ENCODE data around the gene KRTAP5-9. TPM values are rescaled to one million over a fixed set of nuclear protein-coding genes. Genes with fewer than 3 reads are reported as not detected.
"Not testable (repeated sequence)": the region's sequence is repeated elsewhere in the genome, so short reads cannot be mapped to it uniquely, and the experiment has no call there.

Gene KRTAP5-9
- total RNA-seq, 1 experiment from 2014 or later = not detected

- no peak for DNase-seq
- Histone ChIP-seq H3K4me3 (no peak overlapping the region), H3K36me3 (no peaks in the 10 kb centered on the region), H3K9me3 (no peaks in the 10 kb centered on the region), H3K27me3 (no peaks in the 10 kb centered on the region)
Measured at GRCh38 chr11:71544525-71545214, 3.5 kb upstream of the KRTAP5-9 start.

GRCh38 chr11:71545405-71545966 lies 2.7 kb upstream of the KRTAP5-9 start:
- DNase-seq = no peak
- Histone ChIP-seq H3K36me3 (no peaks in the 10 kb centered on the region), H3K9me3 (no peaks in the 10 kb centered on the region), H3K27me3 (no peaks in the 10 kb centered on the region), H3K4me3 (no peak overlapping the region)

DNA sequence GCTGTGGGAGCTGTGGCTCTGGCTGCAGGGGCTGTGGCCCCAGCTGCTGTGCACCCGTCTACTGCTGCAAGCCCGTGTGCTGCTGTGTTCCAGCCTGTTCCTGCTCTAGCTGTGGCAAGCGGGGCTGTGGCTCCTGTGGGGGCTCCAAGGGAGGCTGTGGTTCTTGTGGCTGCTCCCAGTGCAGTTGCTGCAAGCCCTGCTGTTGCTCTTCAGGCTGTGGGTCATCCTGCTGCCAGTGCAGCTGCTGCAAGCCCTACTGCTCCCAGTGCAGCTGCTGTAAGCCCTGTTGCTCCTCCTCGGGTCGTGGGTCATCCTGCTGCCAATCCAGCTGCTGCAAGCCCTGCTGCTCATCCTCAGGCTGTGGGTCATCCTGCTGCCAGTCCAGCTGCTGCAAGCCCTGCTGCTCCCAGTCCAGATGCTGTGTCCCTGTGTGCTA lies 514 bp downstream of the KRTAP5-9 start:
- H3K27me3 ChIP-seq = no peaks in the 10 kb centered on the region
- no peak overlapping the region for H3K4me3 ChIP-seq
- no peak for DNase-seq
- H3K36me3 ChIP-seq = no peaks in the 10 kb centered on the region
- H3K9me3 ChIP-seq = no peaks in the 10 kb centered on the region

DNA sequence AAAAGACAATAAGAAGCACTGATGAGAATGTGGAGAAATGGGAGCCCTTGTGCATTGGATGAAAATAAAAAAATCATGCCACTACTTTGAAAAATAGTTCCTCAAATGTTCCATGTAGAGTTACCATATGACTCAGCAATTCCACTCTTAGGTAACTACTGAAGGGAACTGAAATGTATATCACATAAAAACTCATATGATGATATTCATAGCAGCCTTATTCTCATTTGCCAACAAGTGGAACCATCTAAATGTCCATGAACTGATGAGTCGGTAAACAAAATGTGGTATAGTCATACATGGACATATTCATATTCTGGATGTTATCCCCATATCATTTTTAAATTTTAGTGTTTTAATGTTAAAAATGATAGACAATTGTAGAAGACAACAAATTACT lies 3.5 kb downstream of the KRTAP5-9 start:
- H3K36me3 ChIP-seq = no peaks in the 10 kb centered on the region
- no peaks in the 10 kb centered on the region for H3K27me3 ChIP-seq
- DNase-seq = no peak
- no peaks in the 10 kb centered on the region for H3K9me3 ChIP-seq
- H3K4me3 ChIP-seq = no peak overlapping the region

GRCh38 chr11:71554996-71555395 lies 6.8 kb downstream of the KRTAP5-9 start:
- Histone ChIP-seq H3K36me3 (no peaks in the 10 kb centered on the region), H3K4me3 (no peak overlapping the region), H3K27me3 (no peaks in the 10 kb centered on the region), H3K9me3 (no peaks in the 10 kb centered on the region)
- no peak for DNase-seq

DNA sequence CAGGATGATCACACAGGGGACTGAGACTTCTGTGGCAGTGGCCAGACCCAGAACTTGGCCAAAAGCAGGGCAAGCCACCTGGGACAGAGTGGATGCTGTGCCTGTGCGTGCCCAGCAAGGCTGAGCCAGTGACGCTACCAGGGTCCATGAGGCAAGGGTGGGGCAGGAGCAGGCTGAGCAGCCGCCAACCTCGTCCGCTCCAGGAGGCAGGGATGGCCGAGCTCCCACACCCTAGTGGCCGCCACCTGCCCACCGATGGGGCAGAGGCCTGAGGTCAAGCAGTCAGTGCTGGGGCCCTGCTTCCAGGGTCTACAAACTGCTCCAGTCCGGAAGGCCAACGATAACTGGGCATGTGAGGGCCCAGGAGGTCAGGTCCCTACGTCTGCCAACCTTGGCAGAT lies 7.3 kb downstream of the KRTAP5-9 start:
- Histone ChIP-seq H3K27me3 (no peaks in the 10 kb centered on the region), H3K4me3 (no peak overlapping the region), H3K9me3 (no peaks in the 10 kb centered on the region), H3K36me3 (no peaks in the 10 kb centered on the region)
- no peak for DNase-seq

- Histone ChIP-seq H3K4me3 (no peak overlapping the region), H3K9me3 (no peaks in the 10 kb centered on the region), H3K36me3 (no peaks in the 10 kb centered on the region), H3K27me3 (no peaks in the 10 kb centered on the region)
- DNase-seq = no peak
Measured at GRCh38 chr11:71556018-71556417, 7.8 kb downstream of the KRTAP5-9 start.

DNA sequence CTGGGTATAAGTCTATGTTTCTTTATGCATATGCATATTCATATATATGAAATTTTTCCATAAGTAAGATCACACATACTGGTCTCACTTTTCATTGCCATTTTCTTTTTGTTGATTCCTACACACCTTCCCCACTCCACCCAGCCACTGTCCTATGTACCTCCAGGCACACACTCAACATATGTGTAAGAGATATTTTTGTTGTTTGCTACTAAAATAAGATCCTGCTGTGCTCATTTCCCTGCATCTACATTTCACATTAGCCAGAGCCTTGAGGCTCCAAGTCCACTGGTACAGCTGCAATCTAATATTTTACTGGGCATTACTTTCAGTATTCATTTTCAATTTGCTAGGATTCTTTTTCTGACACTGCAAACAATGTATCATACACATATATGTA lies 9.0 kb downstream of the KRTAP5-9 start:
- DNase-seq = no peak
- Histone ChIP-seq H3K4me3 (no peak overlapping the region), H3K36me3 (no peaks in the 10 kb centered on the region), H3K27me3 (no peaks in the 10 kb centered on the region), H3K9me3 (no peaks in the 10 kb centered on the region)

DNA sequence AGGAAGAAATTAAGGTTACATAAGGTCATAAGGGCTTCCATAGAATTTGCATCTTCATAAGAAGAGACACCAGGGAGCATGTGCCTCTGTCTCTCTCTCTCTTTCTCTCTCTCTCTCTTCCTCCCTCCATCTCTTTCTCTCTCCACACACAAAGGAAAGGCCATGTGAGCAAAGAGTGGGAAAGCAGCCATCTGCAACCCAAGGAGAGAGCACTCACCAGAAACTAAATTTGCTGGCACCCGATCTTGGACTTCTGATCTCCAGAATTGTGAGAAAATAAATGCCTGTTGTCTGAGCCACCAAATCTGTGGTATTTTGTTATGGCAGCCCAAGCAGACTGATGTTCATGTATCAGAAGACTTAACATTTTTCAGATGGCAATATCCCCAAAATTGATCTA lies 10.8 kb downstream of the KRTAP5-9 start:
- H3K36me3 ChIP-seq = no peaks in the 10 kb centered on the region
- DNase-seq = no peak
- H3K27me3 ChIP-seq = peaks cover 6% of the 10 kb centered on the region; the same call in 1 of the 2 replicates
- no peaks in the 10 kb centered on the region for H3K9me3 ChIP-seq
- no peak overlapping the region for H3K4me3 ChIP-seq

DNA sequence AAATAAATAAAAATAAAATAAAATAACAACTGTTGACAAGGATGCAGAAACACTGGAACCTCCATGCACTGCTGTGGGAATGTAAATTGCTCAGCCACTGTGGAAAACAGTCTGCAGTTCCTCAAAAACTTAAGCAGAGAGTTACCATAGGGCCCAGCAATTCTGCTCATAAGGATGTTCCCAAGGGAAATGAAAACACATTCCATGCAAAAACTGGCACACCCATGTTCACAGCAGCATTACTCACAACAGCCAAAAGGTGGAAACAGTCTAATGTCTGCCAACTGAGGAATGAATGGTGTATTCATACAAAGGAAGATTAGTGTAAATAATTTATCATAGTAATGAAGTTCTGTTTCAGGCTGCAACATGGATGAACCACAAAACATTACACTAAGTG lies 13.9 kb downstream of the KRTAP5-9 start:
- DNase-seq = peak; percentile 21
- Histone ChIP-seq H3K27me3 (peaks cover 6% of the 10 kb centered on the region; the same call in 1 of the 2 replicates), H3K4me3 (no peak overlapping the region), H3K9me3 (no peaks in the 10 kb centered on the region), H3K36me3 (no peaks in the 10 kb centered on the region)

DNA sequence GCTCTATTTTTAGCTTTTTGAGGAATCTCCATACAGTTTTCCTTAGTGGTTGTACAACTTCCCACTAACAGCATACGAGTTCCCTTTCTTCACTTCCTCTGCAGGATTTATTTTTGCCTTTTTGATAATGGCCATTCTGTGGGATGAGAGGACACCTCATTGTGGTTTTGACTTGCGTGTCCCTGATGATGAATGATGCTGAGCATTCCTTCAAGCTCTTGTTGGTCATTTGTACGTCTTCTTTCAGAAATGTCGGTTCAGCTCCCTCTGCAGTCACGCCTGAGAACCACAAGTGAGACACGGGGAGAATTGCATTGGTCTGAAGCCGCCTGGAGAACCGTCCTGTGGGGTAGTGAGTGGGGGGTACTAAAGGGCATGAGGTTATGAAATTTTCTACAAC lies 15.2 kb downstream of the KRTAP5-9 start:
- peak; percentile 31 for DNase-seq
- no peak overlapping the region for H3K4me3 ChIP-seq
- H3K36me3 ChIP-seq = no peaks in the 10 kb centered on the region

DNA sequence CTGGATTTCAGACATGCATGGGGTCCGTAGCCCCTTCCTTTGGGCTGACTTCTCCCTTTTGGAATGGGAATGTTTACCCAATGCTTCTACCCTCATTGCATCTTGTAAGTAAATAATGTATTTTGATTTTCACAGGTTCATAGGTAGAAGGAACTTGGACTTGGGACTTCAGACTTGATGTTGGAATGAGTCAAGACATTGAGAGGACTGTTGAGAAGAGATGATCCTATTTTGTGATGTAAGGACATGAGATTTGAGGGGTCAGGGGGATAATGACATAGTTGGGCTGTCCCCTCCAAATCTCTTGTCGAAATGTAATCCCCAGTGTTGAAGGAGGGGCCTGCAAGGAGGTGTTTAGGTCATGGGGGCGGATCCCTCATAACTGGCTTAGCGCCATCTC lies 16.2 kb downstream of the KRTAP5-9 start:
- Histone ChIP-seq H3K36me3 (no peaks in the 10 kb centered on the region), H3K4me3 (no peak overlapping the region), H3K9me3 (no peaks in the 10 kb centered on the region), H3K27me3 (peaks cover 6% of the 10 kb centered on the region; the same call in 1 of the 2 replicates)
- no peak for DNase-seq

More for the DNA sequence above, 15.2 kb downstream of the KRTAP5-9 start:
- no peaks in the 10 kb centered on the region for H3K9me3 ChIP-seq
- peaks cover 6% of the 10 kb centered on the region; the same call in 1 of the 2 replicates for H3K27me3 ChIP-seq

- Histone ChIP-seq H3K36me3 (no peaks in the 10 kb centered on the region), H3K4me3 (no peak within 1 kb of the TSS), H3K9me3 (no peaks in the 10 kb centered on the region), H3K27me3 (peaks cover 6% of the 10 kb centered on the region; the same call in 1 of the 2 replicates)
- DNase-seq = no peak
Measured at GRCh38 chr11:71565263-71565662, 17.0 kb downstream of the KRTAP5-9 start, which contains the start of gene KRTAP5-10. Gene KRTAP5-10 (plus strand): TSS chr11:71565563. CDS start chr11:71565588, 25 bp downstream.

DNA sequence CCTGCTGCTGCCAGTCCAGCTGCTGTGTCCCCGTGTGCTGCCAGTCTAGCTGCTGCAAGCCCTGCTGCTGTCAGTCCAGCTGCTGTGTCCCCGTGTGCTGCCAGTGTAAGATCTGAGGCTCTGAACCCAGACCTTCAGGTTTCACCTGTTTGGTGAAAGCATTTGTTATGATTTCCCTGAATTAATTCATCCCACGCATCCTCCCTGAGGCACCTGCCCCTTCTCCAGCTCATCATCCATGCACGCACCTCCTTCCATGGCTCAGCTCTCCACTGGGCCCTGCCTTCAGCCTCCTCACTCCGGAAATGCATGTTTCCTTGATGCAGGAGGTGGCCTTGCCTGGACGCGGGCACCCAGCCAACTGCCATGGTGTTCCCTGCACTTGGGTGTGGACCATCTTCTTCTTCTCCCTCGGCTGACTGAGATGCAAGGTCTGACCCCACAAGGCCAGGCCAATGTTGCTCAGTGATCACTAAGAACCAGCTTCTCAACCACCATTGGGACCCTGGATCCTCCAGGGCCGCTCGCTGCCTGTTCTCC lies 17.9 kb downstream of the KRTAP5-9 start:
- no peaks in the 10 kb centered on the region for H3K9me3 ChIP-seq

DNA sequence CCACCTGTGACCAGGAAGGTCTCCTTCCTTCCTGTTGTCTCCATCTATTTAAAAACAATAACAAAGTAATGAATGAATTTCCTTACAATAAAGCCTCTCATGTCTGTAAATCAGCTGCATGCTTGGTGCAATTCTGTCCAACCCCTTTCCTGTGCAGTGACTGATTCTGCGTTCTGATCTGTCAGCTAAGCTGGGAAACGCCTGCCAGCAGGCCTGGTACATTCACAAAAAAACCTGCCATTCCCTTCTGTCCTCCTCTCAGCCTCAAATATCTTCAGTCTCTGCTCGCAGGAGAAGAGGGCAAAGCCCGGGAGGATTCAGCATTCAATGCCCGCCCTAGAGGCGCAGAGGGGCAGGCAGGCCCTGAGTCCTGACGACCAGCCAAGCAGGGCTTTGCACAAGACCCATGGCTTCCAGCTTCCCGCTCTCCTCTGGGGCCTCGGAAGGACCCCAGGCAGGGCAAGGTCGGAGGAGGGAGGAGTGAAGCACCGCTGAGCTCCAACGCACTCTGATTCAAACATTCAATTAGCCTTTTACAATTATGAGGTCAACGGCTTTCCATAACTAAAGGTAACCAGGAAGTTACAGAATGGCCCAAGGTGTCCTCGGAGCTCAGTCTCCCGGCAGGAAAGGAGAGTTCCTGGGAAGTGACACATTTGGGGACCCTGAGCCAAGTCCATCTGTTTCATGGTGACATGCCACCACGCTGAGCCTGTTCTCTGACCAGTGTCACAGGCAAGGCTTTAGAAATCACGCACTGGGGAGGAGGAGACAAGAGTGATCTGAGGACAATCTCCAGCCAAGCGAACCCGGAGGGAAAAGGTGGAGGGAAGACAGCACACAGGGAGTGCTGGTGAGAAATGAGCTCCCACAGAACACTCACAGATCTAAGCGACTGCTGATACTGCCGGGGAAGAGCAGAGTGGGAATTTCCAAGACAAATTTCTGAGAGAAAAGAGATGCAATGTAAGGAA lies 18.7 kb downstream of the KRTAP5-9 start:
- H3K9me3 ChIP-seq, DNase-seq, H3K36me3 ChIP-seq, H3K4me3 ChIP-seq, H3K27me3 ChIP-seq: not testable (repeated sequence)

More for the DNA sequence above, 17.9 kb downstream of the KRTAP5-9 start:
- no peak overlapping the region for H3K4me3 ChIP-seq
- DNase-seq = no peak
- peaks cover 6% of the 10 kb centered on the region; the same call in 1 of the 2 replicates for H3K27me3 ChIP-seq
- no peaks in the 10 kb centered on the region for H3K36me3 ChIP-seq

- H3K9me3 ChIP-seq, H3K36me3 ChIP-seq, DNase-seq, H3K27me3 ChIP-seq, H3K4me3 ChIP-seq: not testable (repeated sequence)
Measured at GRCh38 chr11:71567633-71568032, 19.4 kb downstream of the KRTAP5-9 start.
